ENCODE results near the gene TRIM17. TPM values are rescaled to one million over a fixed set of nuclear protein-coding genes. Genes with fewer than 3 reads are reported as not detected.

TRIM17 gene, protein sequence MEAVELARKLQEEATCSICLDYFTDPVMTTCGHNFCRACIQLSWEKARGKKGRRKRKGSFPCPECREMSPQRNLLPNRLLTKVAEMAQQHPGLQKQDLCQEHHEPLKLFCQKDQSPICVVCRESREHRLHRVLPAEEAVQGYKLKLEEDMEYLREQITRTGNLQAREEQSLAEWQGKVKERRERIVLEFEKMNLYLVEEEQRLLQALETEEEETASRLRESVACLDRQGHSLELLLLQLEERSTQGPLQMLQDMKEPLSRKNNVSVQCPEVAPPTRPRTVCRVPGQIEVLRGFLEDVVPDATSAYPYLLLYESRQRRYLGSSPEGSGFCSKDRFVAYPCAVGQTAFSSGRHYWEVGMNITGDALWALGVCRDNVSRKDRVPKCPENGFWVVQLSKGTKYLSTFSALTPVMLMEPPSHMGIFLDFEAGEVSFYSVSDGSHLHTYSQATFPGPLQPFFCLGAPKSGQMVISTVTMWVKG
- polyA plus RNA-seq (ENCODE audit: insufficient read length), result 0.63 TPM

DNA sequence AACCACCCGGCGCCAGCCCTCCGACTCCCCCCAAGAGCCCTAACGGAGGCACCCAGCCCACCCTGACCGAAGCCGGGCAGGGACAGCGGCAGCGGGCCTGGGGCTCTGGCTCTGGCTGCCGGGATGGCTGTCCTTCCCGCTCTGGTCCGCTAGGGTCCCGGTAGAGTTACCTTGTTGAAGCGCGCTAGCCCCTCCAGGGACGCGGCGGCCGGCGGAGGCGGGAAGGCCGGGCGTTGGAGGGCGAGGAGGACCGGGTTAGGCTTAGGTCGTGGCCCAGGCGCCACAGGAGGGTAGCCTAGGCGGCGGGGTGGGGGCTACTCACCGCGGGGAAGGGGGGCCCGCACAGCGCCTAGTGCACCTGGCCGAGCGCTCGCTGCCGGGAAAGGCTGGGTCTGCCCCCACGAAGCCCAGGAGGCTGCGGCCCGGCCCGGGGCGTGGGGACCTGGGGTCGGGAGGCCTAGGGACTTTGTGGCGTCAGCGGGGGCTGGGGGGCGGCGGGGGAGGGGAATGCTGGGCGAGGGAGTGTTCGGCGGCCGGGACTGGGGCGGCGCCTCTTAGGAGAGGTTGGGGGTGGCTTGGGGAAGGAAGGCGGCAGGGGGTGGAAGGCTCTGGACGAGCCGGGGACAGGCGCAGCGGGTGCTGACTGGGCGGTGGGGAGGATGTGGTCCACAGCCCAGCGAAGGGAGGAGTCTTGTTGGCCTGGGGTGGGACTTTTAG, at the start of gene TRIM17:
Gene TRIM17 (minus strand): TSS at position 645 of the 717 bp plus-strand sequence. CDS start 1,789 bp downstream, outside the sequence.
- DNase-seq (ENCODE audit: low read depth), result no peak

DNA sequence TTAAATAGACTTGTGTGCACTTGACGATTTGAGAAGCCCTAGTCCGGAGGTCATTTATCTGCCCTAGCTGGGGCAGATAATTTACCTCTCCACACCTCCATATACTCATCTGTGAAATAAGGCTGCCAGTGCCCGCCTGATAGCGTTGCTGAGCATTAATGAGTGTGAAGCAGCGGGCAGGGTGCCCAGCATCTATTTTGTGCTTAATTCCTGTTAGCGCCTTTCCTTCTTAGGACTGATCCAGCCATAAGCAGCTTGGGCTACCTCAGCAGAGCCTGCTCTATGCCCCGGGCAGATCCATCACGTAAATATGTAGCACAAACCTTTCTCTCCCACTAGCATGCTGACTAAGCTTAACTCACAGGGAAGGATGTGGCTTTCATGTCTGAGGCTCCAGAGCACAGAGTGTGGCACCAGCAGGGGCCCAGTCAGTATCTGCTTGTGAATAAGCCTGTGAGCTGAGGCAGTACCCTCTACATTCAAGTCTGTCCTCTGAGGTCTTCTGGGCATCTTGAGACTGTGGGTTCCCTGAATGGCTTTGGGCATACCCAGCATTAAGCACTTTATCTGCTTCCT, 49.0 kb upstream of the TRIM17 start:
- no peak for DNase-seq (ENCODE audit: low read depth)

DNA sequence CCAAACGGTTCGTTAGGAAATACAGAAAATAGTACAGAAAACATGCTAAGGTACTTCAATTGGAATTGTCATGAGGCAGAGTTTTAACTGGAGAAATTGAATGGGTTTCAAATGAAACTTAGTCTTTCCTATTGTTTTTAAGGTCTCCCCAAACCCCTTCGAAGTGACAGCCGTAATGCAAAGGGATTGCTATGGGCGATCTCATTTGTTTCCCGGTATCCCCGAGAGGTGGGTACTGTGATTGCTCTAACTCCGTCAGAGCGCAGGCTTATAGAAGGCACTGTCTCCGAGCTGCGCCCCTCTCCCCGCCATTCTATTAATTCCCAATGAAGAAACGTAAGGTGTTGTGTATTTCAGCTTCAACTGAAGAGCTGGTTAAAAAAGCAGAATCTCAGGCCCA, 48.5 kb upstream of the TRIM17 start:
- DNase-seq (ENCODE audit: low read depth), result no peak

DNA sequence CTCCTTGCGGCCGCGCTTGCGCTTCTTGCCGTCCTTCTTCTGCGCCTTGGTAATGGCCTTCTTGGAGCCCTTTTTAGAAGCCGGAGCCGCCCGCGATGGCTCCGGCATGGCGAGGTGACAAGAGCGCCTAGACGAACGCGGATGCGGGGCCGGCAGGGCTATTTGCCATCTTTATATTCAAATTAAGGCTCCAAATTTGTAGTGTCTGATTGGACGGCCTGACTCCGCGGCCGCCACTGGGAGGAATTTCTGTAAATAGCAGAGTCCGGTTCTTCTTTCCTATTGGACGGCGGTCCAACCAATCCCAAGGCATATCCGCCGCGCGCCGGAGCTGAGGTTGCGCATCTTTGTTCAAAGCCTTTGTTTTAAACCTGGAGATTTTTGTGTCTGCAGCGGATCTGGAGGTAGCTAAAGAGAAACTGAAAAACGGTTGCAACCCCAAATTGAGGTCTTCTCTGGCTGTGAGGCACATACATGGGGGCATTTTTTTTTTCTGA, 47.9 kb upstream of the TRIM17 start:
- peak; percentile 34 for DNase-seq (ENCODE audit: low read depth)

DNA sequence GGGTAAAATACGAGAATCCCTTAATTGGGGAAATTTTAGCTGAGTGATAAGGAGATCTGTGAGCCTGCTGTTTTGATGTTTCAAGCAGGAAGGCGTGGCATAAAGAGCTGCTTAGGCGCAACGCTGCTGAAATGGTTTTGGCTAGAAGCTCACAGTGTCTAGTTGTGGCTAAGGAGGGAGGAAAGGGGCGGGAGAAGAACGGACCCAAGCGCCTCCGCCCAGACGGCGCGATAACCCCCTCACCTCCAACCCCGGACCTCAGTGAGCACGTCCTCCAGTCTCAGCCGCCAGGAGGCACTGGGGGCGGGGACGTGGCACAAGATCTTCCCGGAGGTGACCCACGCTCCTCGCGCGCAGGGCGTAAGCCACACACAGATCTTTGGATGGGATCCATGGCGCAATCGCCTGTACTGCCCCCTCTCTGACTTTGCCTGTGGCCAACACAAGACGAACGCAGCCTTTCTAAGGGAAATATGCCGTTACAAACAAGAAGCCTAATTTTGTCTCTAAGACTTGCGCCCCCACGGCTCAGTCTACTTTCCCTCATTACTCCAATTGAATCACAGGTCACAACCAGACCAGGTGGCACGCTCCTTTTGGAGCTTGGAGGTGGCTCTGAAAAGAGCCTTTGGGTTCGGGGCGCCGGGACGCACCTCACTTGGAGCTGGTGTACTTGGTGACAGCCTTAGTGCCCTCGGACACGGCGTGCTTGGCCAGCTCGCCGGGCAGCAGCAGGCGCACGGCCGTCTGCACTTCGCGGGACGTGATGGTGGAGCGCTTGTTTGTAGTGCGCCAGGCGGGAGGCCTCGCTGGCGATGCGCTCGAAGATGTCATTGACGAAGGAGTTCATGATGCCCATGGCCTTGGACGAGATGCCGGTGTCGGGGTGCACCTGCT, 47.1 kb upstream of the TRIM17 start:
- DNase-seq (ENCODE audit: low read depth), result no peak

DNA sequence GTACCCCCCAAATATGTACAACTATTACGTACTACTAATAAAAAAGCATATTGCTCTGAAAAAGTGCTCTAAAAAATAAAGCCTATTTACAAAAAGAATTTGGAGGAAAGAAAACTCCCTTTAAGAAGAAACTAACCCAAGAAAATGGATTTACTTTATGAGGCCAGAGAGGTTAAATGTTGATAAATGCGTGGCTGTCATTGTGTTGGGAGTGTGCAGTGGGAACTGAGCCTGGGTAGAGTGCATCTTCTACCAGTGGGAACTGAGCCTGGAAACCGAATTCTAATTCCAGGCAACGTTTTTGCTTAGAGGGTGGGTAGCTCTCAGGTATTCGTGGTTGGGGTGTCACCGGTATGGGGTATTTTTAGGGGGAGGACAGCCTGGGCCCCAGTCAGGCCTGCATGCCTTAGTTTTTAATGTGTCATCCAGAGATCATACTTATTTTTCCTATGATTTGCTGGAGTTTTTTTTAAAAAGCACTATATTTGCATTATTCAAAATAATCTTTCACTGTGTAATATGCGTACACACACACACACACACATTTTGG, 46.4 kb upstream of the TRIM17 start:
- DNase-seq (ENCODE audit: low read depth), result no peak

DNA sequence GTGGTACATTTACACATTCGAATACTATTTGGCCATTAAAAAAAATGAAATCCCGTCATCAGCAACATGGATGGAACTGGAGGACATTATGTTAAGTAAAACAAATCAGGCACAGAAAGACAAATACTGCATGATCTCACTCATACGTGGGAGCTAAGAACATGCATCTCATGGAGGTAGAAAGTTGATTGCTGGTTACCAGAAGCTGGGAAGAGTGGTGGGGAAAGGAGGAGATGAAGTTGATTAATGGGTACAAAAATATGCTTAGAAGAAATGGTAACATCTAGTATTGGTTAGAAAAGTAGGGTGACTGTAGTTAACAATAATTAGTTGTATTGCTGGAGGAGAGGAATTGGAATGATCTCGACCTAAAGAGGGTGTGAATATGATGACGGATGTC, 45.9 kb upstream of the TRIM17 start:
- no peak for DNase-seq (ENCODE audit: low read depth)

DNA sequence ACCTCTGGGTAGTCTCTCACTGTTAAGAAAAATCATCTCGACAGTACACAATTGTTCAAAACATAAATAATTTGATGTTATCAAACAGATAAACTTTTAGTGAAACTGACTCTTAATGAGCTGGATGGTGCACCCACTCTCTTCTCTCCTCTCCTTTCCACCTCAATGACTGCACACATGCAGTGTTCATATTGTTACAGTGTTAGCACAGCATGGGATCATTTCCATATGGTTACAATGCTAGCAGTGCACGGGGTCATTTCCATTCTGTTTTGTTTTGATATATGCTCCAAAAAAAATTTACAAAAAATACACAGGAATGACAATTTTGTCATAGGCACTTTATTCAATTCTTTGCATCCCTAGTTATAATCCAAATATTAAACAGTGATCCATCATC, 44.2 kb upstream of the TRIM17 start:
- no peak for DNase-seq (ENCODE audit: low read depth)

DNA sequence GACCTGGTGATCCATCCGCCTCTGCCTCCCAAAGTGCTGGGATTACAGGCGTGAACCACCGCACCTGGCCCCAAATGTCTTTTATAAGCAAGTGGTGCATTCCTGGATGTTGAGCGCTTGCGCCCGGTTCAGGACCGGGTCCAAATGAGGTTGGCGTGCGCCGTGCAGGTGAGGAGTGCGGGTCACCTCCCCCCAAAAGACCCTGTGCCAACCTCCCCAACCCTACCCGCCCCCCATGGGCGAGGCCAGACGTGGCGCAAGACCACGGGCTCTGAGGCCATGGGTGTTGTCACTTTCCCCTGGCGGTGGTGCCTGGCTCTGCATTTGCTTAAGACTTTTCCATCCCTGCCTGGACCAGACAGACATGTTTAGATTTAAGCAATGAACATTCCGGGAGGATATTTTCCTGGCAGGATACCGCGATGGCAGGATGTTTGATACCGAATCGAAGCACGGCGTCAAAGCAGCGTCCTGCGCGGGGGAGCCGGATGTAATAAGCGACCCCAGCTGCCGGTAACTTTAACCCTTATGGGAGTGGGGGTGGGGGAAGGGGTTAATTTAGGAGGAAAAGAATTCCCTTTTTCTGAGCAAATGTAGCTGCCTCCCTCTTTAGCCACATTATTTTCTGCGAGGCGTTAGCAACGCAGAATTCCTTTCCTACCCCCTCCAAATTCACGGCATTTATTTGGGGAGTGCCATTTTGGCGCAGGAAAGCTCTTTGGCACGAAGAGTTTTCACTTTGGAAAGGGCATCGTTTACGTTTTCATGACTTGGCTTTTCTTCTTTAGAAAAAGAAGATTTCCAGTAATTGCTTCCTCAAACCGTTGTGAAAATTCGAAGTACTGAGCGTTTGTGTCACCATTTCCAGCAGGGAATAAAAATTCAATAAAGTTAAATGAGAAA, 42.7 kb upstream of the TRIM17 start:
- DNase-seq (ENCODE audit: low read depth), result no peak

DNA sequence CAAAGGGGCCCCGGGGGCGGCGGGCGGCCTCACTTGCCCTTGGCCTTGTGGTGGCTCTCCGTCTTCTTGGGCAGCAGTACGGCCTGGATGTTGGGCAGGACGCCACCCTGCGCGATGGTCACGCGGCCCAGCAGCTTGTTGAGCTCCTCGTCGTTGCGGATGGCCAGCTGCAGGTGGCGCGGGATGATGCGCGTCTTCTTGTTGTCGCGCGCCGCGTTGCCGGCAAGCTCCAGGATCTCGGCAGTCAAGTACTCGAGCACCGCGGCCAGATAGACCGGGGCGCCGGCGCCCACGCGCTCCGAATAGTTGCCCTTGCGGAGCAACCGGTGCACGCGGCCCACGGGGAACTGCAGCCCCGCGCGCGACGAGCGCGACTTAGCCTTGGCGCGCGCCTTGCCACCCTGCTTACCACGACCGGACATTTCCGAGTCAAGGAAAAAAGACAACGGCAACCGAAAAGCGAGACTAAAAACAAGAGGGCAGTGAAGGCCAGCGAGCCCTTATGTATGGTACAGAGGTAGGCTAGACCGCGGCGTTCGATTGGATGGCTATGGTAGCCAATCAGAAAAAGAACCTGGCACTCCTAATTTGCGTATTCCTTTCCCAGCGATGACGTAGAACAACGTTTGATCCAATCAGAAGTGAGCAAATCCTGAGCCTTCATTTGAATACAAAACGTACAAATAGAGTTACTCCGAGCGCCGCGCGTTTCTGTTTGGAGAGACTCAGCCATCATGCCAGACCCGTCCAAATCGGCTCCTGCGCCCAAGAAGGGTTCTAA, 40.9 kb upstream of the TRIM17 start:
- peak; percentile 98 for DNase-seq (ENCODE audit: low read depth)

DNA sequence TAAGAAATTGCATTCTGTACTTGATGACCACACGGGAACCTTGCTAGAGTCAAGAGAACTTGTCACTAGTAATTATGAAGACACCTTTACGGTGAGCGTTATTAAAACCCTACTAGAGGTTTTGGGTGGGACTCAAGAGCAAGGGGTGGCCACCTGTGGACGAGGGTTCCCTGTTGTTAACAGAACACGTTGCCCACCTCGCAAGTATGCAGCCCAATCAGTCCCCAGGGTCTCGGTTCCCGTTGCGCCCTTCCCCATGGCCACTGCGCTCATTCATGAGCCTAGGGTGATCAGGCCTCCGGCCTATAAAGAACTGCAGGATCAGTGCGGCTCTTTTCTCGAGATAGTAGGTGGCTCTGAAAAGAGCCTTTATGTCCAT, 40.3 kb upstream of the TRIM17 start:
- DNase-seq (ENCODE audit: low read depth), result no peak

DNA sequence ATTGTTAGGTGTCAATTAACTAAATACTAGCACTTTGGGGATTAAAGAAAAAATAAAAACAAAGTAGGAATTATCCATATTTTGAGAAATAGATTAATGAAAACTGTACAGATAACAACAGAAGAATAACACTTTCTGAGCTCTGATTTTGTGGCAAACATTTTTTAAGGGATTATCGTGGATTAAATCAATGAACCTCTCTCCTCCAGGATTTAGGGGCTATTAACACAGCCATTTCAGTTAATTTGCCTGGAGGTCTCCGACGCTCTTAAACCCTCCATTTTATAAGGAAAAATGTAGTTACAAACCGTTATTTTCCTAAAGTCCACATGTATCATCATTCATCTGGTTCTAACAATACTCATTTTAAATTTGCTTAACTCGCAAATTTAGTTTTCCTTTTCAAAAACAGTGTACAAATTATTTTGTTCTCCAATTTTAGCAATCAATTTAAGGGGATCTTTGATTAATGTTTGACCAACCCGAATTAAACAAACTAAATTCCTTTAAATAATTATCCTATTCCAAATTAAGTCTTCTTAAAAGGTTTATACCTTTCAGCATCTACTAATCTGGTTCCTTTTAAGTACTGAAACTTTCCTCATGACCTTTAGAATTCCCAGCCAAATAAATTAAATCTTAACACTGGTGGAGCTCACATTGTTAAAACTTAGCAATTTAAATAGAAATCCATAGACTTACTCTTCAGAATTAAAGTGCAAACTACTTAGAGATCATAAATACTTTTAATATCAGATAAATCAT, 39.8 kb upstream of the TRIM17 start:
- DNase-seq (ENCODE audit: low read depth), result no peak

DNA sequence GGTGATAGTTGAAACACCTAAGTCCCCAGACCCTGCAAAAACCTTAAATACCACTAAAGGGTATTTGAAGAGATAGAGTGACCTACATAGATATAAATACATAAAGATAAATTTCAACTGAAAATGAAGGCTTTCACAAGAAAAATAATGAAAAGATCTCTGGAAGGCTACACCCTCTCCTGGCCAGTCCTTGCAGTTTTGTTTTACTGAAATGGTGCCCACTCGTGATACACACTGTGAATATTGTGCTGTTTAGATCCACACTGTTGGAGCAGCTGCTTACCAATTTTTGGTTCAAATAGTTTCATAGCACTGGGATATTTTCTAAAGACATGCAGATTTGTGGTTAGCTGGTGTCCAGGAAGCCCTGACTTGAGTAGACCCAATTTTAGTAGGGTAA, 39.1 kb upstream of the TRIM17 start:
- DNase-seq (ENCODE audit: low read depth), result no peak

DNA sequence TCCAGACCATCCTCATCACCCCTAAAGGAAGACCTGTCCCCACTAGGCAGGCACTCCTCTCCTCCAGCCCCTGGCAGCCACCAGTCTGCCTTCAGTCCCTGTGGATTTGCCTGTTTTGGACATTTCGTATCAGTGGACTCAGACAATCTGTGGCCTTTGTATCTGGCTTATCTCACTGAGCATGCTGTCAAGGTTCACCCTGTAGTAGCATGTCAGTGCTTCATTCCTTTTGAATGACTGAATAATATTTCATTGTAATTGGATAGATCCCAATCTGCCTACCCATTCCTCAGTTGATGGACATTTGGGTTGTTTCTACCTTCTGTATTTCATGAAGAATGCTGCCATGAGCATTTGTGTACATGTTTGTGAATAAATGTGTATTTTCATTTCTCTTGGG, 37.6 kb upstream of the TRIM17 start:
- DNase-seq (ENCODE audit: low read depth), result no peak

DNA sequence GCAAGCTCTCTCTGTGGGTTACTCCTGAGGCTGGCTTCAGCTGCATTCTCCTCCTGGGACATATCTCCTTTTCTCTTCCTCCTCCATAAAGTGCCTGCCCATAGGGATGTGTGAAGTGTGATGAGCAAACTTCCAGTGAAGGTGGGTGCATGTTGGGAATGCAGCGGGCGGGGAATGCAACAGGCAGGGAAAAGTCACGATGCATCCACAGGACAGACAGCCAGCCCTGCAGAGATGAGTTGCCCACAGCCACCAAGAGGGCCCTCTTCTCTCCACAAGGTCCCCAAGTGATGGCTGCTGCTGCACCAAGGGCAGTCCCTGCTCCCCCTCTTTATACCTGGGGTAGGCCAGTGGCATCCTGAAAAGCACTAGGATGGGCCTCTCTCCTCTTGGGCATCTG, 37.0 kb upstream of the TRIM17 start:
- DNase-seq (ENCODE audit: low read depth), result no peak

DNA sequence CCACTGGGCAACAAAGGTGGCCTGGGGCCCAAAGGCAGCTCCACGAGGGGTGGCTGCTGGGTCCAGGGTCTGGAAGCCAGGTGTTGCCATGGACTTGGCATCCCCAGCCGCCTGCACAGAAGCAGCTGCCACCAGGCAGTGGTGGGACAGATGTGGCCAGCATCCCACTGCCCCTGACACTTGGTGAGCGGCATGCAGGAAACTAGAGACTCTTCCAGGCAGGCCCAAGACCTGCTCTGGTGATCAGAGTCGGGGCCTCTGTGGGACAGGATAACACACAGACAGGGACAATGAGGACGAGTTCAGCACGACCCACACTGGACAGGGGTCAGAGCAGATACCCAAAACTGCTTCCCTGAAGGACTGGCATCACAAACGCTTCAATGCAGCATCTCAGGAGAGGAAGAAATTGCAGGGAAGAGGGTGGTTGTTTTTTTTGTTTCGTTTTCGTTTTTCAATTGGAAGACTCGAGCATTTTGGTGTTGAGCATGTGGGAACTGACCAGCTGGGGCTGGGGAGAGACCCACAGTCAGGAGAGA, 36.4 kb upstream of the TRIM17 start:
- no peak for DNase-seq (ENCODE audit: low read depth)

DNA sequence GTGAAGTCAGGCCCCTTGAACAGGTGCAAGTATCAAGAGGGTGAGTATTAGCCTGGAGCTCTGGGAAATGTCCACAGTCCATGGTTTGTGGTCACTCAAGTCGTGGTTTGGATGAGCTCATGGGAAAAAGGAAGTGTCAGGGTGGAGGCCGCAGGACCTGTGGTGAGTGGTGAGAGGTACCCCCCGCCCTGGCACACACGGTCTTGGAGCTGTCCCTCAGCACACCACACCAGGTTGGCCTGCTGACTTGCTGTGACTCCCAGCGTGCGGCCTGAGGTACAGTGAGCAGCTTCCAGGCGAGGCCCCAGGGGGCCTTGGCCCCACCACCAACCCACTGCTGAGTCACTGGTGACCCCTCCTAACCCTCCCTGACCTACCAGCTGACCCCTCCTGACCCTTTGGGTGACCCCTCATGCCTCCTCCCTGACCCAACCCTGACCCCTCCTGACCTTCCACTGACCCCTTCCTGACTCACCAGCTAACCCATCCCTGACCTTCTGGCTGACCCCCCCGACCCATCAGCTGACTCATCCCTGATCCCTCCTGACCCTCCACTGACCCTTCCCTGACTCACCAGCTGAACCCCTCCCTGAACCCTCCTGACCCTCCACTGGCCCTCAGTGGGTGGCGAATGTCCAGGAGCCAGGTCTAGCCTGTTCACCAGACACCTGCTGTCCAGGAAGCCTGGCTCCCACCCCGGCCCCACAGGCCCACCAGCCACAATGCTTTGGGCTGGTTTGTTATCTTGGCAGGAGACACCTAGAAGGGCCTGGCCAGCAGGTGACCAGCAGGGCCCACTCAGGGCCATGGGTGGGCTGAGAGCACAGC, 35.7 kb upstream of the TRIM17 start:
- DNase-seq (ENCODE audit: low read depth), result no peak

All from forelimb muscle (tissue), 1 donor.